ENCODE results near the gene RIC8A. TPM values are rescaled to one million over a fixed set of nuclear protein-coding genes. Genes with fewer than 3 reads are reported as not detected.
"Not testable (repeated sequence)": the region's sequence is repeated elsewhere in the genome, so short reads cannot be mapped to it uniquely, and the experiment has no call there.

Gene RIC8A
- total RNA-seq, 2 donors from 2014 or later = 68.0 to 101 TPM

GRCh38 chr11:235997-236773, 28.7 kb downstream of the RIC8A start, which contains the start of gene SIRT3:
SIRT3 (minus strand) TSS chr11:236342; CDS start chr11:236328, 14 bp downstream.
- Histone ChIP-seq H3K27ac (peak within 1 kb of the TSS; percentile 93 to 98), H3K4me3 (peak within 1 kb of the TSS; percentile 89 to 98), H3K27me3 (no peaks in the 10 kb centered on the region), H3K36me3 (peaks cover 10% of the 10 kb centered on the region), H3K9me3 (no peaks in the 10 kb centered on the region), H3K4me1 (peaks cover 0 to 27% of the 10 kb centered on the region in 2 donors)
- TF ChIP-seq CTCF (IDR thresholded peaks at IDR 0.05) = peak in 1 of 2 donors; percentile 12
- DNase-seq (ENCODE audit: low spot score) = peak; percentile 78

- peak within 1 kb of the TSS; percentile 89 to 98 for H3K4me3 ChIP-seq
- peaks cover 0 to 35% of the 10 kb centered on the region in 2 donors for H3K4me1 ChIP-seq
- H3K27me3 ChIP-seq = no peaks in the 10 kb centered on the region
- no peaks in the 10 kb centered on the region for H3K9me3 ChIP-seq
- peak; percentile 84 for DNase-seq (ENCODE audit: low spot score)
- TF ChIP-seq CTCF (IDR thresholded peaks at IDR 0.05) = no peak
- peaks cover 10% of the 10 kb centered on the region for H3K36me3 ChIP-seq
- peak within 1 kb of the TSS; percentile 93 to 98 for H3K27ac ChIP-seq
Measured at GRCh38 chr11:236774-237767, 29.6 kb downstream of the RIC8A start, which contains the start of gene PSMD13. PSMD13 (plus strand) TSS chr11:236976; CDS start chr11:237050, 74 bp downstream.

GRCh38 chr11:238346-238745, 30.8 kb downstream of the RIC8A start:
- H3K4me3 ChIP-seq; H3K27me3 ChIP-seq; H3K27ac ChIP-seq; H3K9me3 ChIP-seq; DNase-seq (ENCODE audit: low spot score): not testable (repeated sequence)
- peaks cover 0 to 35% of the 10 kb centered on the region in 2 donors for H3K4me1 ChIP-seq
- peaks cover 20% of the 10 kb centered on the region for H3K36me3 ChIP-seq

GRCh38 chr11:240315-240714, 32.8 kb downstream of the RIC8A start:
- Histone ChIP-seq H3K9me3 (no peaks in the 10 kb centered on the region), H3K27me3 (no peaks in the 10 kb centered on the region), H3K4me3 (no peak overlapping the region), H3K27ac (no peak overlapping the region), H3K4me1 (peaks cover 0 to 27% of the 10 kb centered on the region in 2 donors), H3K36me3 (peaks cover 39% of the 10 kb centered on the region)
- DNase-seq (ENCODE audit: low spot score) = no peak
- no peak for TF ChIP-seq CTCF (IDR thresholded peaks at IDR 0.05)

GRCh38 chr11:241634-242033, 34.1 kb downstream of the RIC8A start:
- DNase-seq (ENCODE audit: low spot score) = no peak
- no peaks in the 10 kb centered on the region for H3K9me3 ChIP-seq
- no peaks in the 10 kb centered on the region for H3K27me3 ChIP-seq
- no peak for TF ChIP-seq CTCF (IDR thresholded peaks at IDR 0.05)
- peak overlapping the region; percentile 56 to 60 for H3K27ac ChIP-seq
- H3K4me1 ChIP-seq = peaks cover 0 to 23% of the 10 kb centered on the region in 2 donors
- H3K4me3 ChIP-seq = no peak overlapping the region
- peaks cover 51% of the 10 kb centered on the region for H3K36me3 ChIP-seq

All from right atrium auricular region (tissue), 2 donors.